HK-2 (cell line): Measurements from ENCODE around the gene QKI.

Source experiments
- DNase-seq: peaks from one replicate; pipeline ENCODE4 v3.0.0-alpha.2; 2018; ENCODE audit not compliant: unreplicated experiment

Gene QKI

GRCh38 chr6:163391985-163392384 lies 22.5 kb upstream of the QKI start:
- no peak for DNase-seq

- DNase-seq = no peak
These were observed 22.0 kb upstream of the QKI start for GRCh38 chr6:163392533-163392932.

GRCh38 chr6:163393923-163394322 lies 20.6 kb upstream of the QKI start:
- DNase-seq = no peak

- no peak for DNase-seq
These were observed 19.9 kb upstream of the QKI start for GRCh38 chr6:163394659-163395058.

- no peak for DNase-seq
These were observed 19.2 kb upstream of the QKI start for GRCh38 chr6:163395122-163395830.

- DNase-seq = no peak
These were observed 18.7 kb upstream of the QKI start for GRCh38 chr6:163395831-163396185.

- DNase-seq = no peak
These were observed 17.2 kb upstream of the QKI start for GRCh38 chr6:163397326-163397725.

- no peak for DNase-seq
These were observed 16.4 kb upstream of the QKI start for GRCh38 chr6:163398115-163398514.

- DNase-seq = no peak
These were observed 15.7 kb upstream of the QKI start for GRCh38 chr6:163398815-163399214.

GRCh38 chr6:163400509-163400908 lies 14.0 kb upstream of the QKI start:
- DNase-seq = no peak

GRCh38 chr6:163401039-163401885 lies 13.3 kb upstream of the QKI start:
- DNase-seq = no peak

- no peak for DNase-seq
These were observed 11.9 kb upstream of the QKI start for GRCh38 chr6:163402616-163403015.

- DNase-seq = no peak
These were observed 9.7 kb upstream of the QKI start for GRCh38 chr6:163404825-163405265.

- no peak for DNase-seq
These were observed 8.9 kb upstream of the QKI start for GRCh38 chr6:163405412-163406309.

GRCh38 chr6:163406366-163406765 lies 8.2 kb upstream of the QKI start:
- no peak for DNase-seq

GRCh38 chr6:163406830-163407229 lies 7.7 kb upstream of the QKI start:
- no peak for DNase-seq

- DNase-seq = peak; percentile 21
These were observed 6.0 kb upstream of the QKI start for GRCh38 chr6:163408352-163408991.

- no peak for DNase-seq
These were observed 4.8 kb upstream of the QKI start for GRCh38 chr6:163409712-163410111.

- no peak for DNase-seq
These were observed 2.2 kb upstream of the QKI start for GRCh38 chr6:163412341-163412740.

- DNase-seq = no peak
These were observed 1.6 kb upstream of the QKI start for GRCh38 chr6:163412801-163413344.

GRCh38 chr6:163413345-163414116 lies 987 bp upstream of the QKI start:
- DNase-seq = peak; percentile 87
